Activated CD4-positive, alpha-beta T cell treated with anti-CD3 and anti-CD28 coated beads, Interleukin-2, Interleukin-6, amounts not matched to agents 100 ng/mL and 50 ng/mL, durations not matched to agents 16 hours and 8 hours (primary cell): ENCODE results near the gene REPS1.
"Not testable (repeated sequence)": the region's sequence is repeated elsewhere in the genome, so short reads cannot be mapped to it uniquely, and the experiment has no call there.

ENCODE experiments used
- DNase-seq: peaks from one replicate; pipeline ENCODE4 v3.0.0-alpha.2; 2020

The REPS1 gene

DNA sequence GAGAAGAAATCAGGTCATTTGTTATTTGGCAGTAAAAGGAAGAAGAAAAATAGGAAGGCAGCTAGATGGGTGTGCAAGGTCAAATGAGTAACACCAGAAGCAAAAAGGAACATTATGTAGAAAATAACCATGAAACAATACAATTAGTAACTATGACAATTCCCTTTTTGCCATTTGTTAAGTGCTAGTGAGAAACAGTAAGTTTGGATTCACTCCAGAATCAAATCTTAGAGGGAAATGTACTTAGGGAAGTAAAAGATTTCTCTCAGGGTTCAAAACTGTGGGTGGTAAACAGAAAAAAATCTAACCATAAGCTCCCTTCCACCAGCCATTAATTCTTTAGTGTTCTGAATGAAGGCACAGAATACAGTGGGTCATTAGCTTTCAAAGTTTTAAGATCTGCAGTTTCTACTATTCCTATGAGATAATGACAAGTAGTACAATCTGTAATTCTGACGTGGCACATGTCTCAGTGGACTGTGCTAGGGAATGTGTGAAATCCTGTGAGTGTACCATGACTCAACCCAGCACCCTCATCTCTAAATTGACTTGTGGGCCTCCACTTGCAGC is 17.1 kb downstream of the REPS1 start:
- DNase-seq: peak; percentile 77

DNA sequence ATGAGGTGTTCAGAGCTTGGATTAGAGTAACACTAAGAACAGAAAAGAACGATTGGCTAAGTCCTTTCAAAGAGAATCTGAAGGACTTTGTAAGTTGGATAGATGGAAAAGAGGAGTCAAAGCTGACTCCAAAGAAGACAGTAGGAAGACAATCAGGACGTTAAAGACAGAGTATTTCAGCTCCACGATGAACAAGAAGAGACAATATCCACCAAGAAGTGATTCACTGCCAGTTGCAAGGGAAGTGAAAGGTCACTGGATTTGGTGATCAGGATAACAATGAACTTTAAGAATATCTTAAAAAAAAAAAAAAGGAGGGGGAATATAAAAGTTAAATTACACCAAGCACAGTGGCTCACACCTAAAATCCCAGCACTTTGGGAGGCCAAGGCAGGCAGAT is 17.9 kb downstream of the REPS1 start:
- DNase-seq: no peak

GRCh38 chr6:138966870-138967269 is 21.2 kb downstream of the REPS1 start:
- DNase-seq: no peak

DNA sequence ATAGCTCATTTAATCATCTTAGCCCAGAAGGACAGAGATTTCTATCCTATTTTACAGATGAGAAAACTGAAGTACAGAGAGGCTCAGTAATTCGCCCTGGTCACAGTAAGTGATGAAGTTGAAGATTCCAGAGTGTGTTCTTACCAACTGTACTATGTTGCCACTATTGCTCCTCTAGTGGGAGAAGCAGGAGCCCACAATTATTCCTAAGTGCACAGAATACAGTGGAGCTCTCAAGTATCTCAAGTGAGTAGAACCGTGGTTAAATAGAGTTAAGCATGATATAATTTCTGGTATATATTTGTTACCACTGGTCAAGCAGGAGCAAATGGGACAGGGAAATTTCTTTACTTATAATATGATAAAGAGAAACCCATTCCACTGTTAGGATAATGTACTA is 22.1 kb downstream of the REPS1 start:
- DNase-seq: no peak

DNA sequence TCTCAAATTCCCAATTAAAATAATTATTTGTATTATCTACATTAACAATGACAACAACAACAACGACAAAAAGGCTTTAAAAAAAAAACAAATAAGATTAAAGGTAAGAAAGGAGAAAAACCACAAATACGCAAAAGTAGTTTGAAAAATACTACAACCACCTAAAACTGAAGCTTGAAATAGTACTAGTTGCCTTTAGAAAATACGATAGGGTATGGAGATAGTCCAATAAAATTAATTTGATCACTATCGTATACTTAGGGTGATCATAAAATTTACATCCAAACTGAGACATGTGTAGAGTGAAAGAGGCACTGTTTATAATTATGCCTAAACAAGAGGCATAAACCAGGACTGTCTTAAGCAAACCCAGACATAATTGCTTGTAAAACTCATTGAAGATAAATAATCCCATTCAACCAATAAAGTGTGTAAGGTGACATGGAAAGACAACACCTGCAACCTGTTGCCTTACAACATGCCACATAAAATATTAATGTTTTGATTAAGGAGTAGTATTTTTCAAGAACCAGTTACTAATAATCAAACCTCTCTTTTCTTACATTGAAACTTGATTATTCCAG is 22.7 kb downstream of the REPS1 start:
- DNase-seq: no peak

GRCh38 chr6:138964012-138964411 is 24.0 kb downstream of the REPS1 start:
- DNase-seq: no peak

- no peak for DNase-seq
These were observed 24.5 kb downstream of the REPS1 start for GRCh38 chr6:138963531-138963930.

DNA sequence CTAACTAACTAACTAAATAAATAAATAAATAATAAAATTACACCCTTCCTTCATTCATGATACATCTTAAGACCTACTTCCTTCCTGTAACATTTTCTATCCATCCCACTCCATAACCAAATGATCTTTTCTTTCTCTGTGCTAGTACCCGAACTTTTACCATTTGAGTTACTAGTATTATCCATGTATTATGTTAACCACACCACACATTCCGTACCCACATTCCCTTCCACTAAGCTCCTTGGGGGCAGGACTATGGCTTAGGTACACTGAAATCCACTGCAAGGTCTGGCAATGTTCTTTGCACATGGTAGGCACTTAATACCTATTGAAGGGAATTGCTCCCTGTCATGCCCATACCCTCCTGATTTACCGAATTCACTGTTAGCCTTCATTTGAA is 24.9 kb downstream of the REPS1 start:
- no peak for DNase-seq

GRCh38 chr6:138959521-138959920 is 28.5 kb downstream of the REPS1 start:
- no peak for DNase-seq

DNA sequence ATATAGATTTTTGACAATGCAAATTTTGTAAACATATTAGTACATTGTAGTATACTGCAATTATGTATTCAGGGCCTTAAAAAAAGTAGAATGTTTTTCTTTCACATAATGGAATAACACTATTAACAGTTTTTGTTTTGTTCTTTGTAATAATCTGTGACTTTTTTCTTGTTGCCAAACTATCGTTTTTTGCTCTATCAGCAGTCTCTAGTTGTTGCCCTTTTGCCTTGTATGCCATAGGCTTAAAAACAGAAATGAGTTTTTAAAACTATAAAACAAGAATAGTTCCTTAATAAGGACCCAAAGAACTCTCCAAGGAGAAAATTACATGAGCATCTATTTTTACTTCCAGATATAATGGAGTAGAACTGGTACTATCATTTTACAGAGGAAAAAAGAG is 29.5 kb downstream of the REPS1 start:
- DNase-seq: no peak

DNA sequence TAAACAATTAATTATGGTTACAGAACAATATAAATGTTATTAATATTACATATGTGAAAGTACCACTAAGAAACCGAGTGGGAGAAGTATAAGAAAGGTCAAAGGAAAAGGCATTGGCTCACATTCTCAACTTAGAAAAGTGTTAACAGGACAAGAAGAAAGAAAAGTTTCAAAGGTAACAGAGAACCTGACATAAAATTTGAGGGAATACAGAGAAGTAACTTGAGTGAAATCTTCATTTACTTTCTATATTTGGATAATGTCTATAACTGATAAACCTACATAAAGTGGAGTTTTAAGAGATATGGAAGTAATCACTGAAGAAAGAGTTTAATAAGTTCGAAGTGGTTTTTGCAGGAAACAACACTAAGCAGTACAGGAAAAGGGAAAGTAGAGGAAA is 30.1 kb downstream of the REPS1 start:
- DNase-seq: no peak

- no peak for DNase-seq
These were observed 30.6 kb downstream of the REPS1 start for GRCh38 chr6:138957484-138957883.

DNA sequence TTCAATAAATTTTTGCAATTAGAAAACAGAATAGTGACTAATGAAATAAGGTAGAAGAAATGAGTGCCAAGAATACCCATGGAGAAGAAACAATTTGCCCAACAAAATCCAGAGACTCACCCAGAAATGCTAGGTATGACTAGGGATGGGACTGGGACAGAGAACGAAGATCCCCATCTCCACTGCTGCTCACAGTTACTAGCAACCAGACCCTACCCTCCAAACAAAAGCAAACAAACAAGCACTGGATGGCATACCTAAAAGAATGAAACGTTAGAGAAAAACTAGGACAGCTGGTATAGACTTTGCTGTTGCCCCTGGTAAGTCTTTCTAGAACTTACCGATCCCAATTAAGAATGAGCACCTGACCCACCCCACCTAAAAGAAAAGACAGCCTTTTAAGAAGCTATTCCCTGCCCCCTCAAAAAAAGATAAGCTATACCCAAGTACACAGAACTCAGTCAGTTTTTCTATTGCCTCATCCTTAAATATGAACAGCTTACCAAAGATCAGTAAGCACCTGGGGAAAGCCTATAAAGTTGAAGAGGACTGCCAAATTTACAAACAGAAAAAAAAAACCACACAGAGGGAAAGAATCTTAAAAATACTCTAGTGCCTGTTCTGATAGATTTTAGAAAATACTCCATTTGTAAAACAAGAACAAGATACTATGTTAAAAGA is 31.7 kb downstream of the REPS1 start:
- no peak for DNase-seq

DNA sequence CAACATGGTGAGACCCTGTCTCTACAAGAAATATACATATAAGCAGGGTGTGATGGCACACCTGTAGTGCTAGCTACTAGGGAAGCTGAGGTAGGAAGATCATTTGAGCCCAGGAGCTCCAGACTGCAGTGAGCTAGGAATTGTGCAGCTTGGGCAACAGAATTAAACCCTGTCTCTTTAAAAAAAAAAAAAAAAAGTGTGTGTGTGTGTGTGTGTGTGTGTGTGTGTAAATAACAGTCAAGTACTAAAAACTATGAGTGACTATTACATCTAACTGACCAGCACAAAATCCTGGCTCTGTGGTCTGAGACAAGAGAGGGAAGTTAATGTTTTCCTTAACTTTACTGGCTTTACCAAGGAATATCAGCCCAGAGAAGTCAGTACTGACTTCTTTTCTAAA is 32.8 kb downstream of the REPS1 start:
- DNase-seq: no peak

DNA sequence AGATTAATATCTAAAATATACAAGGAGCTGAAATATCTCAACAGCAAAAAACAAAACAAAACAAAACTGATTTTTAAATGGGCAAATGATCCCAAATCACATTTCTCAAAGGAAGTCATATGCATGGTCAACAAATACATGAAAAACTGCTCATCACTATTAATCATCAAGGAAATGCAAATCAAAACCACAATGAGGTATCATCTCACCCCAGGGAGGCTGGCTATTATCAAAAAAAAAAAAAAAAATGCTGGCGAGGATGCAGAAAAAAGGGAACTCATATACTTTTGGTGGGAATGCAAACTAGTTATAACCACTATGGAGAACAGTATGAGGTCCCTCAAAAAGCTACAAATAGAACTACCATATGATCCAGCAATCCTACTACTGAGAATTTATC is 34.6 kb downstream of the REPS1 start:
- no peak for DNase-seq

GRCh38 chr6:138948546-138949179 is 39.4 kb downstream of the REPS1 start:
- no peak for DNase-seq

DNA sequence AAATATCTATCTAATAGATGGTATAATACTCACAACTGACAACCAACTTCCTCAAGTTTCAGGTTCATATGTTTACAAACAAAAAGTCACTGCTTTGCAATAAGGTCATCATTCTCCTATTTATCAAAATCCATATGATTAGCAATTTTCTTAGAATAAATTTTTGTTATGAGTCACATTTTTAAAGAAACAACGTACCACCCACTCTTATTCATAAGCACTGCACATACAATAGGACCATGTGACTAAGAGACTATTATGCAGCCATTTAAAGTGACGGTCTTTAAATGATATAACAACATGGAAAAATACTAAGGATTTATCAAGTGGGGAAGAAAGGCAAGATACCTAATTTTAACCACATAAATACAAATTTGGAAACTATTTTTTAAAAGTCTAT is 40.0 kb downstream of the REPS1 start:
- DNase-seq: no peak

DNA sequence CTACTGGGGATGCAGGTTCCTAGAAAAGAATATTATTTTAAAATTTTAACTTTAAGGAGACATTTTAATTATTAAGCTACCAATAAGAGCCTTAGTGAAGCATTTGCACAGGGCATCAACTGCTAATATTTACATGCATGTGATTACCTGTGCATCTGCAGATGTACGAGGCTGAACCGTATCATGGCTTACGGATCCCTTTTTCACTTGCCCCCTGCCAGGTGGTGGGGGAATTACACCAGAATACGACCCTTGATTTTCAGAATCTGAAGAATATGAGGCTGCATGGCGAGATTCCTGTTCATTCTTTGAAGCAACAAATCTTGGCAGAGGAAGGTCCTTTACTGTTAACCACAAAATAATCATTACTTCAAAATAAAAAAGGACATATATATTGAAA is 42.7 kb downstream of the REPS1 start:
- DNase-seq: no peak

- peak; percentile 37 for DNase-seq
These were observed 43.6 kb downstream of the REPS1 start for GRCh38 chr6:138944412-138944811.

DNA sequence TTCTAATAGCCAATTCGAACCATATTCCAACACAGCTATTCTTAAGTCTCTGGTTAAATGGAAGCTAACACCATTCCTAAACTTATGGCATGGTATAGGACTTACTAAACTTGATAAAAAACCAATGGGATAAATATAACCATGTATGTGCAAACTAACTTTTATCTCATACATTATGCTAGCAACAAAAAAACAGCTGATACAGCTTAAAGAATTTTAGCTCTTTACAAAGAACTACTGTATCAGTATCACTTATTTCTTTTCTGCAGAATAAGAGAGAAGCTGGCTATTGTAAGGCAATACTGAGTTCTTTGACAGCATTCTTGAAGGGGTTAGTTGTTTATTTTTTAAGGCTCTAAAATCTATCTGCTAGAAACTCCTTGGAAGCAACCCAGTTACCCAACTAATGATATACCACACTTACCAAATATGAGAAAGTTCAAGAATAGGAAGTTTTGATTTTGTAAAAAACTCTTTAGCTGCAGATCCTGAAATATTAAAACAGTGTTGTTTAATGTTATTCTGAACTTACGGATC is 44.9 kb downstream of the REPS1 start:
- DNase-seq: no peak

DNA sequence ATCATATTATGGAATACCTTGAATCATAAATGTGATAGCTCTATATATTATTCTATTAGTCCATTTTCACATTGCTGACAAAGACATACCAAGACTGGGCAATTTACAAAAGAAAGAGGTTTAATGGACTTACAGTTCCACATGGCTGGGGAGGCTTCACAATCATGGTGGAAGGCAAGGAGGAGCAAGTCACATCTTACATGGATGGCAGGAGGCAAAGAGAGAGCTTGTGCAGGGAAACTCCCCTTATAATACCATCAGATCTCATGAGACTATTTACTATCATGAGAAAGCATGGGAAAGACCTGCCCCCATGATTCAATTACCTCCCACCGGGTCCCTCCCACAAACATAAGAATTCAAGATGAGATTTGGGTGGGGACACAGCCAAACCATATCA is 51.2 kb downstream of the REPS1 start:
- not testable (repeated sequence) for DNase-seq

- DNase-seq: no peak
These were observed 56.4 kb downstream of the REPS1 start for GRCh38 chr6:138931660-138932059.

- no peak for DNase-seq
These were observed 61.5 kb downstream of the REPS1 start for GRCh38 chr6:138926579-138926978.

DNA sequence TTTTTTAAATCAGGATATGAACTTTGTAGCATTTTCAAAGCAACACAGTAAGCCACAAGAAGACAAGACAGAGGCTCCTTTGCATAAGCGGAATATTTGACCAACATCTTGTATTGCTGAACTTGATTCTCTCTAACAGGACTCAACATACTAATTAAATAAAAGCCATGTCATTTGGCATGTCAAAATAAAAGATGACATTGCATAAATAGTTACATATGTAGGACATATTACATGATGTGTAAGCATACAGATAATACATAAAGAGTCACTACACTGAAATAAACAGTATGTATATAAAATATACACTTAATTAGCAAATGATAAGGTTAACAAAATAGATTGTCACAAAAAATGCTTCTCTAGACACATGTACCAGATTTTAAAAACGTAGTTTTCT is 62.2 kb downstream of the REPS1 start:
- DNase-seq: no peak
